ENCODE measurements around the gene MIOX. TPM values are rescaled to one million over a fixed set of nuclear protein-coding genes. Genes with fewer than 3 reads are reported as not detected.
A peak's percentile ranks its signal among the peaks of the same experiment; 100 is the strongest.

Gene MIOX
- 0.32 and 0.46 TPM in 2 replicates for total RNA-seq (2021)
- percentile 10 among the genes with signal in this experiment for Bru-seq, nascent RNA
- percentile 19 among the genes with signal in this experiment for BruChase-seq, experiment 1, labeled RNA remaining after a 2-hour chase
- percentile 9 among the genes with signal in this experiment for BruChase-seq, experiment 2, labeled RNA remaining after a 6-hour chase
- long read RNA-seq, partial matches to known transcripts = 1 of 2 reads
- long read RNA-seq, other reads (novel, unspliced or antisense) = 1 of 2 reads

GRCh38 chr22:50486561-50487289, at the start of gene MIOX:
Gene MIOX, plus strand, starts transcription at chr22:50486859. Its CDS starts 39 bp downstream, at chr22:50486898.
- no peak for TF ChIP-seq EZH2 (IDR thresholded peaks at IDR 0.05; ENCODE audit: borderline replicate concordance, low read depth, low read length, poor library complexity, severe bottlenecking)
- CTCF ChIA-PET = no interaction called here
- H3K27ac ChIP-seq (ENCODE audit: low read depth, low read length, poor library complexity, severe bottlenecking) = no peak within 1 kb of the TSS
- no peaks in the 10 kb centered on the region for H3K9me3 ChIP-seq (ENCODE audit: low read depth, low read length, poor library complexity, severe bottlenecking)
- POLR2A ChIA-PET (ENCODE audit: low non-redundant PET) = no interaction called here
- H3K36me3 ChIP-seq (ENCODE audit: insufficient read depth, low read length, poor library complexity, severe bottlenecking) = no peaks in the 10 kb centered on the region
- no TSS peak for BruUV-seq (replicated peaks)
- intact Hi-C loops (cut with micrococcal nuclease; ENCODE audit: unreplicated experiment) = no loop called here
- H3K27me3 ChIP-seq (replicated peaks; ENCODE audit: insufficient read depth, low read depth, low read length, poor library complexity) = no peaks in the 10 kb centered on the region
- H3K4me1 ChIP-seq (ENCODE audit: insufficient read depth, low read length, poor library complexity, severe bottlenecking) = peaks cover 7% of the 10 kb centered on the region
- no peak for DNase-seq (ENCODE audit: low spot score)
- H3K4me3 ChIP-seq (ENCODE audit: low read depth, low read length, poor library complexity, severe bottlenecking) = no peak within 1 kb of the TSS

GRCh38 chr22:50437511-50438304, 49.0 kb upstream of the MIOX start:
- no TSS peak for BruUV-seq (replicated peaks)
- H3K4me3 ChIP-seq (ENCODE audit: low read depth, low read length, poor library complexity, severe bottlenecking) = no peak overlapping the region
- H3K27ac ChIP-seq (ENCODE audit: low read depth, low read length, poor library complexity, severe bottlenecking) = no peak overlapping the region
- H3K36me3 ChIP-seq (ENCODE audit: insufficient read depth, low read length, poor library complexity, severe bottlenecking) = peaks cover 52% of the 10 kb centered on the region
- CTCF ChIA-PET = interaction anchor here (0.6 kb wide), 1 partner anchor 353 kb away, joined by 3 read pairs; no protein-coding TSS in a partner anchor
- TF ChIP-seq EZH2 (IDR thresholded peaks at IDR 0.05; ENCODE audit: borderline replicate concordance, low read depth, low read length, poor library complexity, severe bottlenecking) = no peak
- TF ChIP-seq CTCF (conservative IDR thresholded peaks at IDR 0.05; ENCODE audit: low read depth, low read length) = no peak
- intact Hi-C loops (cut with micrococcal nuclease; ENCODE audit: unreplicated experiment) = no loop called here
- no peaks in the 10 kb centered on the region for H3K4me1 ChIP-seq (ENCODE audit: insufficient read depth, low read length, poor library complexity, severe bottlenecking)
- no peaks in the 10 kb centered on the region for H3K9me3 ChIP-seq (ENCODE audit: low read depth, low read length, poor library complexity, severe bottlenecking)
- no peak for DNase-seq (ENCODE audit: low spot score)
- H3K27me3 ChIP-seq (replicated peaks; ENCODE audit: insufficient read depth, low read depth, low read length, poor library complexity) = no peaks in the 10 kb centered on the region
- POLR2A ChIA-PET (ENCODE audit: low non-redundant PET) = no interaction called here

- POLR2A ChIA-PET (ENCODE audit: low non-redundant PET) = no interaction called here
- DNase-seq (ENCODE audit: low spot score) = no peak
- intact Hi-C loops (cut with micrococcal nuclease; ENCODE audit: unreplicated experiment) = no loop called here
- TF ChIP-seq CTCF (conservative IDR thresholded peaks at IDR 0.05; ENCODE audit: low read depth, low read length) (no peak), EZH2 (IDR thresholded peaks at IDR 0.05; ENCODE audit: borderline replicate concordance, low read depth, low read length, poor library complexity, severe bottlenecking) (no peak)
- no peaks in the 10 kb centered on the region for H3K4me1 ChIP-seq (ENCODE audit: insufficient read depth, low read length, poor library complexity, severe bottlenecking)
- no peaks in the 10 kb centered on the region for H3K9me3 ChIP-seq (ENCODE audit: low read depth, low read length, poor library complexity, severe bottlenecking)
- no TSS peak for BruUV-seq (replicated peaks)
- peaks cover 57% of the 10 kb centered on the region for H3K36me3 ChIP-seq (ENCODE audit: insufficient read depth, low read length, poor library complexity, severe bottlenecking)
- H3K27me3 ChIP-seq (replicated peaks; ENCODE audit: insufficient read depth, low read depth, low read length, poor library complexity) = no peaks in the 10 kb centered on the region
- H3K27ac ChIP-seq (ENCODE audit: low read depth, low read length, poor library complexity, severe bottlenecking) = no peak overlapping the region
- no peak overlapping the region for H3K4me3 ChIP-seq (ENCODE audit: low read depth, low read length, poor library complexity, severe bottlenecking)
- CTCF ChIA-PET = no interaction called here
Measured at GRCh38 chr22:50438305-50439275, 48.1 kb upstream of the MIOX start.
